H1 (cell line): ENCODE data around the gene DNAJC6. TPM values are rescaled to one million over a fixed set of nuclear protein-coding genes. Genes with fewer than 3 reads are reported as not detected.

Experiments
- CTCF ChIA-PET: fragments of 300-600 bp; sonication (Branson Sonifier 250); formaldehyde crosslinking; loops from one replicate; lab custom pipeline; 2021; ENCODE audit not compliant: partially characterized antibody; lab: Charles Lee
- POLR2A ChIA-PET: fragments of 300-600 bp; sonication (Branson Sonifier 250); formaldehyde crosslinking; loops from one replicate; lab custom pipeline; 2021; ENCODE audit warnings: inconsistent platforms; ENCODE audit not compliant: partially characterized antibody; lab: Charles Lee
- DNase-seq, 2 experiments: peaks; one replicate each; pipeline versions ENCODE4 v3.0.0 to v3.0.0-alpha.2; 2010 to 2022; ENCODE audit warnings: low spot score in 2 of 2, low read depth in 1 of 2, mixed read lengths in 1 of 2
- FAIRE-seq: peaks from 2 replicates; lab custom pipeline; 2011; peaks lifted over from hg19 to GRCh38; lab: Jason Lieb, UNC
- H2AFZ ChIP-seq: 2 replicates; pipeline ENCODE4 v1.8.1; 2012; ENCODE audit warnings: low read length, inconsistent platforms
- H2AK5ac ChIP-seq: 2 replicates; pipeline ENCODE4 v1.6.1; 2013; ENCODE audit warnings: low read depth, low read length
- H2BK120ac ChIP-seq: replicated peaks from 2 replicates; pipeline ENCODE3; 2013; ENCODE audit warnings: low read depth, low read length, inconsistent platforms
- H2BK12ac ChIP-seq: 2 replicates; pipeline ENCODE4 v1.6.1; 2013; ENCODE audit warnings: low read depth, low read length
- H2BK15ac ChIP-seq: 2 replicates; pipeline ENCODE4 v1.6.1; 2013; ENCODE audit warnings: low read length
- H2BK20ac ChIP-seq: 2 replicates; pipeline ENCODE4 v1.6.1; 2013; ENCODE audit warnings: low read length
- H2BK5ac ChIP-seq: 2 replicates; pipeline ENCODE4 v1.6.1; 2013; ENCODE audit warnings: low read depth, low read length
- H3K14ac ChIP-seq: 2 replicates; pipeline ENCODE4 v1.6.1; 2013; ENCODE audit warnings: inconsistent platforms; ENCODE audit not compliant: insufficient read length
- H3K18ac ChIP-seq: 2 replicates; pipeline ENCODE4 v1.6.1; 2013; ENCODE audit warnings: low read length; ENCODE audit errors: extremely low read depth
- H3K23ac ChIP-seq: 2 replicates; pipeline ENCODE4 v1.6.1; 2013; ENCODE audit warnings: inconsistent platforms; ENCODE audit not compliant: insufficient read length
- H3K23me2 ChIP-seq: 2 replicates; pipeline ENCODE4 v1.6.1; 2013; ENCODE audit warnings: low read depth, low read length
- H3K27ac ChIP-seq: 2 replicates; pipeline ENCODE4 v1.6.1; 2011; ENCODE audit warnings: low read depth, low read length, inconsistent platforms
- H3K27me3 ChIP-seq, 4 experiments: replicated peaks in 1 of 4; 1 replicate in 1 of 4; 2 replicates in 3 of 4; pipeline versions ENCODE4 v1.6.1 to v1.8.1; 2011 to 2013; ENCODE audit warnings: low read length in 3 of 4, mild to moderate bottlenecking in 3 of 4, inconsistent platforms in 2 of 4, mixed read lengths in 2 of 4, moderate library complexity in 1 of 4; ENCODE audit not compliant: control insufficient read depth in 3 of 4, insufficient read depth in 3 of 4; ENCODE audit errors: extremely low read depth in 1 of 4
- H3K36me3 ChIP-seq, 4 experiments: 2 replicates each; pipeline versions ENCODE4 v1.6.1 to v1.8.1; 2011 to 2013; ENCODE audit warnings: mild to moderate bottlenecking in 4 of 4, low read length in 3 of 4, moderate library complexity in 2 of 4, control low read depth in 1 of 4, inconsistent platforms in 1 of 4; ENCODE audit not compliant: insufficient read depth in 4 of 4, control insufficient read depth in 2 of 4
- H3K4ac ChIP-seq: replicated peaks from 2 replicates; pipeline ENCODE3; 2013; ENCODE audit warnings: low read length, low read depth, mixed read lengths, inconsistent platforms; ENCODE audit not compliant: insufficient read length
- H3K4me1 ChIP-seq, 4 experiments: replicated peaks in 1 of 4; 1 replicate in 1 of 4; 2 replicates in 3 of 4; pipeline versions ENCODE4 v1.6.1 to v1.8.1; 2011 to 2013; ENCODE audit warnings: low read length in 3 of 4, inconsistent platforms in 2 of 4, mixed read lengths in 1 of 4; ENCODE audit not compliant: insufficient read depth in 4 of 4, control insufficient read depth in 3 of 4
- H3K4me2 ChIP-seq, 2 experiments: 2 replicates each; pipeline versions ENCODE4 v1.6.1 to v1.8.1; 2011 to 2013; ENCODE audit warnings: low read depth in 2 of 2, low read length in 2 of 2, control low read depth in 1 of 2, inconsistent platforms in 1 of 2, mild to moderate bottlenecking in 1 of 2; ENCODE audit not compliant: insufficient read depth in 1 of 2
- H3K4me3 ChIP-seq, 4 experiments: fragments of 200-600, 300-600 bp in 1 of 4; sonication (generic), shearing (Covaris generic), sonication (Bioruptor Twin) in 1 of 4; 2 replicates each; pipeline versions ENCODE4 v1.5.1 to v1.8.1; 2011 to 2016; ENCODE audit warnings: low read length in 4 of 4, low read depth in 3 of 4, control low read depth in 2 of 4, inconsistent platforms in 2 of 4, mild to moderate bottlenecking in 2 of 4, mixed read lengths in 1 of 4, moderate library complexity in 1 of 4; ENCODE audit not compliant: insufficient read depth in 2 of 4; ENCODE audit errors: extremely low read depth in 1 of 4
- H3K56ac ChIP-seq: replicated peaks from 2 replicates; pipeline ENCODE3; 2013; ENCODE audit warnings: low read depth, mild to moderate bottlenecking, mixed read lengths, low read length, inconsistent platforms; ENCODE audit not compliant: insufficient read length
- H3K79me1 ChIP-seq: 2 replicates; pipeline ENCODE4 v1.6.1; 2013; ENCODE audit warnings: low read depth, low read length, control low read depth
- H3K79me2 ChIP-seq, 2 experiments: 2 replicates each; pipeline versions ENCODE4 v1.6.1 to v1.8.1; 2012 to 2013; ENCODE audit warnings: low read length in 2 of 2, mild to moderate bottlenecking in 2 of 2, inconsistent platforms in 1 of 2; ENCODE audit not compliant: insufficient read depth in 2 of 2, control insufficient read depth in 1 of 2
- H3K9ac ChIP-seq, 4 experiments: replicated peaks in 1 of 4; 1 replicate in 1 of 4; 2 replicates in 3 of 4; pipeline versions ENCODE4 v1.6.1 to v1.8.1; 2011 to 2013; ENCODE audit warnings: low read depth in 3 of 4, low read length in 3 of 4, control low read depth in 2 of 4, mild to moderate bottlenecking in 2 of 4, moderate library complexity in 2 of 4, inconsistent platforms in 1 of 4; ENCODE audit errors: extremely low read depth in 1 of 4
- H3K9me3 ChIP-seq, 2 experiments: 2 replicates each; pipeline versions ENCODE4 v1.6.1 to v1.8.1; 2012 to 2013; ENCODE audit warnings: mild to moderate bottlenecking in 2 of 2, moderate library complexity in 2 of 2, control low read depth in 1 of 2, inconsistent platforms in 1 of 2, low read depth in 1 of 2, low read length in 1 of 2, mixed read lengths in 1 of 2; ENCODE audit not compliant: insufficient read depth in 2 of 2
- H4K20me1 ChIP-seq, 2 experiments: replicated peaks in 1 of 2; 2 replicates each; pipeline versions ENCODE3 to v1.8.1; 2011 to 2013; ENCODE audit warnings: inconsistent platforms in 2 of 2, low read length in 2 of 2, mild to moderate bottlenecking in 1 of 2; ENCODE audit not compliant: insufficient read depth in 2 of 2, control insufficient read depth in 1 of 2
- H4K5ac ChIP-seq: 2 replicates; pipeline ENCODE4 v1.6.1; 2013; ENCODE audit warnings: low read length, low read depth, mixed read lengths, inconsistent platforms; ENCODE audit not compliant: insufficient read length
- H4K8ac ChIP-seq: 2 replicates; pipeline ENCODE4 v1.8.0; 2013; ENCODE audit warnings: mild to moderate bottlenecking, moderate library complexity, low read length, inconsistent platforms; ENCODE audit not compliant: insufficient read depth; ENCODE audit errors: extremely low read depth
- H4K91ac ChIP-seq: replicated peaks from 2 replicates; pipeline ENCODE3; 2013; ENCODE audit warnings: low read length, mixed read lengths, inconsistent platforms; ENCODE audit not compliant: insufficient read length
- PHF8 ChIP-seq: fragments of 200-600 bp; sonication (generic); conservative IDR thresholded peaks from 2 replicates; pipeline ENCODE4 v1.7.1; 2012; ENCODE audit warnings: low read depth, mild to moderate bottlenecking, inconsistent platforms, low read length, moderate library complexity
- TEAD4 ChIP-seq: IDR thresholded peaks from 2 replicates; pipeline ENCODE4 v1.6.1; 2012; ENCODE audit warnings: low read depth, low read length, inconsistent platforms, mixed read lengths
- WGBS, 2 experiments: shearing (Covaris generic) in 1 of 2; methylation state at CpG; one replicate each; pipeline versions ENCODE4 v1.1.6 to v1.1.7; 2013 to 2015; ENCODE audit warnings: low lambda C conversion rate in 2 of 2, mixed read lengths in 2 of 2, inconsistent platforms in 1 of 2, low coverage in 1 of 2, missing lambda C conversion rate in 1 of 2; ENCODE audit not compliant: insufficient replicate concordance in 2 of 2, insufficient coverage in 1 of 2, insufficient read length in 1 of 2; ENCODE audit errors: extremely low coverage in 1 of 2, missing lambda C conversion rate in 1 of 2; 5-methylcytosine and 5-hydroxymethylcytosine counted together
- polyA plus RNA-seq, 7 experiments: library from polyadenylated mRNA; depleted of rRNA in 3 of 7; stranded (reverse) in 5 of 7; unstranded in 2 of 7; fragments of >200 nt in 5 of 7; fragments of 200-250 nt in 2 of 7; gene quantifications; 1 replicate in 5 of 7; 2 replicates in 1 of 7; 4 replicates in 1 of 7; pipeline versions ENCODE4 v1.2.1 to v1.2.3, GENCODE V29; 2011 to 2013; ENCODE audit warnings: missing spikeins in 2 of 7, mixed read lengths in 2 of 7
- total RNA-seq: library from RNA; stranded (reverse); fragmentation: NEBNext Ultra II Directional; extraction: Animal tissue kit (Norgen Biotek cat#: 25700); gene quantifications from 2 replicates; pipeline ENCODE4 v1.2.1, GENCODE V29; 2021

The DNAJC6 gene
- total and polyA plus RNA-seq, 2 of the 8 experiments (the other 6 are each of a cell fraction or from before 2014, with no cell fraction given): 1.6 to 3.0 TPM

DNA sequence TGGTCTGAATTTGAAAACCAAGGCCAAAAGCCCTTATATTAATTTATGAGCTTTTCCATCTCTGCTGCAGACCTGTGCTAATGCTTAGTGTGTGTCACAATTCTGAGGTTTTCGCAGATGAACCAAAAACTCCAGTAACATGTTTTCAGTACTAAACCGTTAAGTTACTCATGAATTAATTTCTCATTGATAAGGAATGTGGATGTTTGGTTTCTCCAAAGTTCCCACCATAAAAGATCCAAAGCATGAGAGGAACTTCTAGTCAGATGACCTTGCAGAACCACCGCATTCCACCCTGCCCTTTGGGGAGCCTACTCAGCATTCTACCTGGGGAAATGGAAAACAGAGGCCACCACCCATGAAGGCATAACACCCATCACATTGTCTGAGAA, 103.6 kb downstream of the DNAJC6 start:
- DNase-seq: no peak
- Histone ChIP-seq H3K4me3 (no peak overlapping the region), H2BK5ac (no peak overlapping the region), H3K27me3 (no peaks in the 10 kb centered on the region)
- TF ChIP-seq PHF8: no peak
- TF ChIP-seq TEAD4: 0 out of 2 replicates have a peak, but pooled peaks have one; percentile 19
- TF ChIP-seq, all 59 proteins: peak for 1
- Histone ChIP-seq H3K23ac (no peak overlapping the region), H2AFZ (no peak overlapping the region), H3K18ac (no peak overlapping the region), H2AK5ac (no peak overlapping the region), H3K79me1 (no peaks in the 10 kb centered on the region), H3K9ac (no peak overlapping the region), H4K91ac (no peak overlapping the region), H3K56ac (no peak overlapping the region), H3K9me3 (no peaks in the 10 kb centered on the region), H3K4ac (no peak overlapping the region), H2BK20ac (no peak overlapping the region), H3K23me2 (no peaks in the 10 kb centered on the region), H2BK15ac (no peak overlapping the region), H4K20me1 (no peaks in the 10 kb centered on the region), H3K14ac (no peak overlapping the region), H3K79me2 (no peaks in the 10 kb centered on the region), H3K4me2 (no peak overlapping the region), H3K4me1 (peaks cover 0 to 5% (median 1%) of the 10 kb centered on the region in 4 experiments; a peak in 3 of 7 replicates), H4K5ac (no peak overlapping the region), H2BK12ac (no peak overlapping the region), H2BK120ac (no peak overlapping the region), H4K8ac (no peak overlapping the region), H3K27ac (no peak overlapping the region), H3K36me3 (no peaks in the 10 kb centered on the region)
- WGBS, 2 experiments: 92% methylated on average over 3 of the region's 3 CpGs; no CpG with 5 or more reads in 1 of the 2 experiments
- ChIA-PET CTCF (interaction anchor here (1.2 to 1.7 kb wide), 3 partner anchors 18 to 275 kb away, joined by 3 to 5 read pairs (median 5); no protein-coding TSS in a partner anchor), POLR2A (no interaction called here)
- FAIRE-seq: no peak
